GM21526 (cell line): ENCODE results near the gene TM9SF3.

Experiments
- ATAC-seq: cut with Tn5 transposase; IDR thresholded peaks from one replicate; pipeline ENCODE4 v1.9.1; 2021; ENCODE audit warnings: moderate library complexity; ENCODE audit not compliant: unreplicated experiment, low FRiP score

TM9SF3 gene

DNA sequence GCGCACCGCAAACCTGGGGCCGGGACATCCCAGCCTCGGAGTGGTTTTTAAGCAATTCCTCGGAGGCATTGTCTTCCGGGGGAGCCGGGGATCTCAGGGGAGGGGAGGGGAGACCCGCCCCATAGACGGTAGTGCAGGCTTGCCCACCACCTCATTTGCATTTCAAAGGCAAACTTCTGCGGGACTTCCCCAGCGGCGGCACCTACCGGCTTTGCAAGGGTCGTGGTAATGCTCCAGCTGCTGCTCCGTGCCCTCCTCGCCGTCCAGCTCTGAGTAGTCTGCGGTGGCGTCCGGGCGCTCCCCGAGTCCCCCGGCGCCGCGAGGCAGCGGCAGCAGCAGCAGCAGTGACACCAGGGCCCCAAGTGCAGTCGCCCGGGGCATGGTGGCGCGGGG is 73.5 kb downstream of the TM9SF3 start:
- no peak for ATAC-seq

- ATAC-seq = no peak
Observed at GRCh38 chr10:96512524-96513304, 74.1 kb downstream of the TM9SF3 start.

GRCh38 chr10:96511044-96511945 is 75.5 kb downstream of the TM9SF3 start:
- ATAC-seq = no peak

DNA sequence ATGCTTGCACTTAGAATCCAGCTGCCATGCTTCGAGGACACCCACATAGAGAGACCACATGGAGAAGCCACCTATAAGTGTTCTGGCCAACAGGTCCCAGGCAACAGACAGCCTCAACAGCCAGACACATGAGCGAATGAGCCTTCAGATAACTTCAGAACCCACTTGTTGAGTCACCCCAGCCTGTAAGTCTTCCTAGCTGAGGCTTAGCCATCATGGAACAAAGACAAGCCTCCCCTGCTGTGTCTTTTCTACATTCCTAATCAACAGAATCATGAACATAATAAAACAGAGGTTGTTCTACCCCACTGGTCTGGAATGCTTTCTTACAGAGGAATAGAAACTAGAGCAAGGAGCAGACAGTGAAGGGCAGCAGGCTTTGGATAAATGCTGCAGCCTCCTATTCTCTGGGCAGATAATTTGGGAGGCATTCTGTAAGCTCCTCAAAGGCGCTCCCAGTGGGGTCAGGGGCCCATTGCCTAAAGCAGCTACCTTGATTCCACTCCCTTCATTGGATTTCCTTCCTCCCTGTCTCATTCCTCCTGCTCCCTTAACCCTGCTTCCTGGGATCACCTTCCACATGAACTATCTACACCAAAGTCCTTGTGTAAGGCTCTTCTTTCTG is 77.7 kb downstream of the TM9SF3 start:
- no peak for ATAC-seq

GRCh38 chr10:96507044-96507443 is 79.8 kb downstream of the TM9SF3 start:
- no peak for ATAC-seq

GRCh38 chr10:96505150-96506136 is 81.4 kb downstream of the TM9SF3 start:
- ATAC-seq = no peak

DNA sequence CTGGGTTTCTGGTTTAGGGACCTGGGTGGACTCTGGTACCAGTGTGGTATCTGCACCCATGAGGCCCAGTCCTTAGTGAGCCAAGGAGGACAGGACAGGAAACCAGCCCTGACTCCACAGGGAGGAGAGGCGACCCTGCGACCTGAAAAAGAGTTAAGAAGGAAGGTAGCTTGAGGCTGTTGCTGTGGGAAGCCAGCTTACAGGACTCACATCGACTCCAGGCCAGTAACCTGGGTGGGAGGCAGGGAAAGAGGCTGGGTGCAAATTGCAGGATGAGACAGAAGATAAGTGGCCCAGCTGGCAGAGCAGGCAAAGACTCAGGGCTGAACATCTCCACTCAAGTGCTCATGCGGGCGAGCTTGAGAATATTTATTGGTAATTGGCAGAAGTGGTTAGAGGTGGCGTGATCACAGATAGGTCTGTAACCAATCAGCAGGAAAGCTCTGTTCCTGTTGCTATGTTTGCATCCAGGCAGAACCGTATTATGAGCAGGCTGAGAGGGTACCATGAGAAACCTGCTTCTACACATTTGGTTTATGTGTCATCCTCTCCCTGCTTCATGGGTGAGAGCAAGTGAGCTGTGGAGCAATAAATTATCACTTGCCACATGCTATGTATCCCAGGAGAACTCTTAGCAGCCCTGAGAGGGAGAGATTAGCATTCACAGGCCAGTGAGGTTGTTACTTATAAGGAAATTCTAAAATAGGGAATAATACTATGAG is 84.1 kb downstream of the TM9SF3 start:
- ATAC-seq = no peak

- ATAC-seq = no peak
Observed at GRCh38 chr10:96501985-96502384, 84.8 kb downstream of the TM9SF3 start.

- ATAC-seq = no peak
Observed at GRCh38 chr10:96500519-96500918, 86.3 kb downstream of the TM9SF3 start.

DNA sequence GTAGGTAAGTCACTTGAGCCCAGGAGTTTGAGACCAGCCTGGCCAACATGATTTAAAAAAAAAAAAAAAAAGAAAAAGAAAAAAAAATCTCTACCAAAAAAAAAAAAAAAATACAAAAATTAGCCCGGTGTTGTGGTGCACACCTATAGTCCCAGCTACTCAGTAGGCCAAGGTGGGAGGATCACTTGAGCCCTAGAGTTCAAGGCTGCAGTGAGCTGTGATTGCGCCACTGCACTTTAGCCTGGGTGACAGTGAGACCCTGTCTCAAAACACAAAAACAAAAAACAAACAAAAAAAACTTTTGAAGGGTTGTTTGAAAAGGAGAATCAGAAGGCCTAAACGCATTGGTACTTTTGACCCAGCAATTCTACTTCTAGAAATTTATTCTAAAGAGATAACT is 86.8 kb downstream of the TM9SF3 start:
- ATAC-seq = no peak

- ATAC-seq = no peak
Observed at GRCh38 chr10:96497391-96497790, 89.4 kb downstream of the TM9SF3 start.

GRCh38 chr10:96496281-96496925 is 90.4 kb downstream of the TM9SF3 start:
- ATAC-seq = no peak

DNA sequence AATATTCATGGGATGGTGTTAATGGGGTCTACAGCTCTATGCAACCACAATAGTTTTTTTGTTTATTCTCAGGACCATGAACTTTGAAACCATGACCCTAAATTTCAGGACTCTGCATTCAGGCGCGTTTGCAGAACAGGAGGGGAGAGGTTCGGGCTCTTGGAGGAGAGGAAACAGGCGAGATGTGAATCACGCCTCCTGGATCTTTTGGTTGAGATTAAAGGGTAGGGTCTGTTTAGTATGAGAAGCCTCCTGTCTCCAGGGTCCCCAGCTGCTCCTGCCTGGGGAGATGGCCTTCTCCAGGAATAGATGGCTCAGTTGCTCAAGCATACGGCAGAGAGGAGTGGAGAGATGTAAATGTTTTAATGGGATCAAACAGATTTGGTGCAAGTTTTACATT is 91.3 kb downstream of the TM9SF3 start:
- no peak for ATAC-seq

- ATAC-seq = no peak
Observed at GRCh38 chr10:96494694-96495093, 92.1 kb downstream of the TM9SF3 start.

GRCh38 chr10:96493871-96494525 is 92.8 kb downstream of the TM9SF3 start:
- no peak for ATAC-seq

DNA sequence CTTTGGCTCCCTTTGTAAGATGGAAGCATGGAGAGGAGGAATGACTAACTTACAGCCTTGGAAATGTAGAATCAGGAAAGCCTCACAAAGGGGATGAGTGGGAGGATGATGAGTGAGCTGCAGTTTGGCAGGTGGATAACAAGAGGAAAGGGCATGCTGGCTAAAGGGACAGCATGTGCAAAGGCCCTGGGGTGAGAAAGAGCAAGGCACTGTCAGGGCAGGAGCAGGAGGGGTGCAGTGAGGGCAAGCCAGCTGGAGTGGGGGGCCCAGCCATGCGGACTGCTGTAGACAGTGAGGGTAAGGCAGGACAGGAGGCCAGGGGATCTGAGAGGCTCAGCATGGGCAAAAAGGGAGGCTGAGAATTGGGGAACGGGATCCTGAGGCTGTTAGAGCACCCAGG is 93.6 kb downstream of the TM9SF3 start:
- ATAC-seq = no peak

DNA sequence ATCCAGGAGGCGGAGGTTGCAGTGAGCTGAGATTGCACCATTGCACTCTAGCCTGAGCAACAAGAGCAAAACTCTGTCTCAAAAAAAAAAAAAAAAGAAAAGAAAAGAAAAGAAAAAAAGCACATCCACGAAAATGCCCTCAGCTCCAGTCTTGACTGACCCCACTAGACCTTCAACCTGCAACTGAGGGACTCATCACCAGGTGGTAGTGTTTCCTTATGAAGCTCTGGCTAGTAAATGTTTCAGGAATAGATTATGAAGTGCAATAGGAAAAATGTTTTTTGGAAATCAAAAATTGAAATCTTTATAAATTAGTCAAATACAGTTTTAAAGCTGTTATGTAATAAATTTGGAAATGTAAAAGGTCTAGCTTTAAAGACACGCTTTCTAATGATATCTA is 95.5 kb downstream of the TM9SF3 start:
- no peak for ATAC-seq

DNA sequence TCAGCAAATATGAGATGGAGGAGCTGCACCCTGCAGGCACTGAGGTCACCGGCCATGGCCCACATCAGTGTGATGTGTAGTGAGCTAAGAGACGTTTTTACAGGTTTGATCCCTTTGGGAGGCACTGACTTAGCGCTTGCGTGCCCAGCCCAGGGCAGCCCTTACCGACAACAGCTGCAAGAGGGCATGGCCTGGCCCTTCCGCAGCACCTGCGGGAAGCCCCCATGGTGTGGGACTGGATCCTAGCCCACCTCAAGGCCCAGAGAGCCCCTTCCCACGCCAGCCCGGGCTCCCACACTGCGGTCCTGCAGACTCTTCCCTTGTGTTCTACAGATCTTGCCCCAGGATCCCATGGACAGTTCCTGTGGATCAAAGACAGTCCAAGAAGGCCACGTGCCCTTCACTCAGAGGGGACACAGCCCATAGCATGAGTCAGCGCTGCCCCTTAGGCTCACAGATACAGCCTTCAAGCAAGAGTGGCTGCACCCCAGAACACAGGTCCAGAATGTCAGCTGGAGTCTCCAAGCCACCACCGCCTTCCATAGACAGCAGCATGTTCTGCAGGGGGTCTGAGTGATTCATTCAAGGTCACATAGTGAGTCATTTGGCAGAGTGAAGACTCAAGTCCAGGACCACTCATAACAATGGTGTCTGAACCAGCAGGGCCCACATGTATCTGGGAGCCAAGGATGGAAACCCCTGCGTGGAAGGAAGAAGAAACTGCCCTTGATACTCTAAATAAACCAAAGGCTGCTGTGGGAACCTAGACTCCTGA is 98.5 kb downstream of the TM9SF3 start:
- ATAC-seq = no peak
